HepG2 (cell line): Measurements from ENCODE around the gene CCDC142. TPM values are rescaled to one million over a fixed set of nuclear protein-coding genes. Genes with fewer than 3 reads are reported as not detected.

ENCODE experiments used
- CEBPB ChIP-seq: IDR thresholded peaks from 2 replicates; pipeline ENCODE4 v1.6.1; 2011; ENCODE audit warnings: low read depth, low read length, improper control_type of control experiment, borderline replicate concordance
- FOXA3 ChIP-seq: IDR thresholded peaks from 2 replicates; pipeline ENCODE4 v1.6.1; 2016; ENCODE audit warnings: missing genetic modification reagents, missing compliant biosample characterization
- FOXO4 ChIP-seq: sonication (generic); formaldehyde crosslinking; conservative IDR thresholded peaks from 2 replicates; pipeline ENCODE4 v1.8.1; 2023; ENCODE audit warnings: missing genetic modification reagents
- HMG20A ChIP-seq: IDR thresholded peaks from 2 replicates; pipeline ENCODE4 v1.6.1; 2016; ENCODE audit warnings: borderline replicate concordance
- KAT7 ChIP-seq: IDR thresholded peaks from 2 replicates; pipeline ENCODE4 v1.6.1; 2018; ENCODE audit warnings: borderline replicate concordance, missing compliant biosample characterization
- MED8 ChIP-seq: sonication (generic); formaldehyde crosslinking; IDR thresholded peaks from 2 replicates; pipeline ENCODE4 v1.8.1; 2023; ENCODE audit warnings: mild to moderate bottlenecking, missing genetic modification reagents; ENCODE audit not compliant: insufficient replicate concordance
- MLLT10 ChIP-seq: sonication (generic); formaldehyde crosslinking; IDR thresholded peaks from 2 replicates; pipeline ENCODE4 v1.4.0; 2020; ENCODE audit warnings: missing genetic modification reagents
- MZF1 ChIP-seq: sonication (generic); formaldehyde crosslinking; IDR thresholded peaks from 2 replicates; pipeline ENCODE4 v1.8.1; 2023; ENCODE audit warnings: mild to moderate bottlenecking, missing genetic modification reagents, borderline replicate concordance
- POLR2G ChIP-seq: fragments of 200-400 bp; formaldehyde crosslinking; IDR thresholded peaks from 2 replicates; pipeline ENCODE4 v1.6.1; 2018; ENCODE audit warnings: mild to moderate bottlenecking, low read depth, low read length, moderate library complexity
- RCOR2 ChIP-seq: IDR thresholded peaks from 2 replicates; pipeline ENCODE4 v1.6.1; 2016; ENCODE audit warnings: missing biosample characterization, missing genetic modification reagents
- SP1 ChIP-seq, 2 experiments: fragments of 450-650 bp in 1 of 2; sonication (generic) in 1 of 2; formaldehyde crosslinking in 1 of 2; IDR thresholded peaks; 2 replicates each; pipeline versions ENCODE4 v1.4.0 to v1.6.1; 2016 to 2020; ENCODE audit warnings: missing genetic modification reagents in 1 of 2
- SYNCRIP ChIP-seq: fragments of 200-400 bp; formaldehyde crosslinking; IDR thresholded peaks from 2 replicates; pipeline ENCODE4 v1.6.1; 2018; ENCODE audit warnings: mild to moderate bottlenecking, low read depth, low read length; ENCODE audit not compliant: insufficient read depth
- TBX2 ChIP-seq: sonication (generic); formaldehyde crosslinking; IDR thresholded peaks from 2 replicates; pipeline ENCODE4 v1.5.0; 2020; ENCODE audit warnings: missing genetic modification reagents, mild to moderate bottlenecking, borderline replicate concordance
- TOPORS ChIP-seq: sonication (generic); formaldehyde crosslinking; IDR thresholded peaks from 2 replicates; pipeline ENCODE4 v1.8.0; 2023; ENCODE audit warnings: mild to moderate bottlenecking, missing genetic modification reagents
- U2AF2 ChIP-seq: fragments of 200-400 bp; formaldehyde crosslinking; IDR thresholded peaks from 2 replicates; pipeline ENCODE4 v1.6.1; 2017; ENCODE audit warnings: low read depth, mild to moderate bottlenecking, low read length
- ZC3H13 ChIP-seq: sonication (generic); formaldehyde crosslinking; IDR thresholded peaks from 2 replicates; pipeline ENCODE4 v1.8.1; 2023; ENCODE audit warnings: mild to moderate bottlenecking, missing genetic modification reagents, moderate library complexity
- ZKSCAN8 ChIP-seq: IDR thresholded peaks from 2 replicates; pipeline ENCODE4 v1.6.1; 2016; ENCODE audit warnings: borderline replicate concordance, missing genetic modification reagents, missing compliant biosample characterization
- ZNF160 ChIP-seq: sonication (generic); formaldehyde crosslinking; IDR thresholded peaks from 2 replicates; pipeline ENCODE4 v1.8.0; 2022; ENCODE audit warnings: mild to moderate bottlenecking, inconsistent platforms, missing genetic modification reagents
- ZNF552 ChIP-seq: sonication (generic); formaldehyde crosslinking; IDR thresholded peaks from 2 replicates; pipeline ENCODE4 v1.9.0; 2022; ENCODE audit warnings: missing genetic modification reagents, mild to moderate bottlenecking, borderline replicate concordance
- ZNF644 ChIP-seq: IDR thresholded peaks from 2 replicates; pipeline ENCODE4 v1.6.1; 2016; ENCODE audit warnings: low read depth
- ZNF674 ChIP-seq: sonication (generic); formaldehyde crosslinking; IDR thresholded peaks from 2 replicates; pipeline ENCODE4 v1.5.0; 2020; ENCODE audit warnings: low read depth, mild to moderate bottlenecking, missing genetic modification reagents
- ZNF773 ChIP-seq: sonication (generic); formaldehyde crosslinking; IDR thresholded peaks from 2 replicates; pipeline ENCODE4 v1.4.0; 2020; ENCODE audit warnings: missing genetic modification reagents, borderline replicate concordance
- polyA plus RNA-seq, 8 experiments: library from polyadenylated mRNA; depleted of rRNA in 3 of 8; stranded (reverse) in 7 of 8; unstranded in 1 of 8; fragments of >200 nt; fragmentation: Illumina TruSeq in 4 of 8; extraction: Trizol in 4 of 8; gene quantifications; 2 replicates each; pipeline versions ENCODE4 v1.2.1 to v1.2.3, GENCODE V29; 2011 to 2016; ENCODE audit warnings: low read depth in 4 of 8, missing spikeins in 1 of 8, mixed read lengths in 1 of 8; ENCODE audit not compliant: insufficient read depth in 1 of 8
- total RNA-seq, 5 experiments: library from RNA; depleted of rRNA; stranded (reverse); fragments of >200 nt; fragmentation: Illumina TruSeq; extraction: Trizol; gene quantifications; 2 replicates each; pipeline ENCODE4 v1.2.3, GENCODE V29; 2016; ENCODE audit warnings: low read depth in 1 of 5
- TF ChIP-seq, protein P1 (sequence below): sonication (generic); formaldehyde crosslinking; conservative IDR thresholded peaks from 2 replicates; pipeline ENCODE4 v1.4.0; 2020; ENCODE audit warnings: mild to moderate bottlenecking, missing genetic modification reagents, moderate library complexity
- TF ChIP-seq, protein P2 (sequence below): sonication (generic); formaldehyde crosslinking; IDR thresholded peaks from 2 replicates; pipeline ENCODE4 v1.8.0; 2022; ENCODE audit warnings: mild to moderate bottlenecking, missing genetic modification reagents, borderline replicate concordance

Gene CCDC142
- total and polyA plus RNA-seq, 2 of the 13 experiments (the other 11 are each of a cell fraction or from before 2014, with no cell fraction given): 14.7 to 30.4 TPM

DNA sequence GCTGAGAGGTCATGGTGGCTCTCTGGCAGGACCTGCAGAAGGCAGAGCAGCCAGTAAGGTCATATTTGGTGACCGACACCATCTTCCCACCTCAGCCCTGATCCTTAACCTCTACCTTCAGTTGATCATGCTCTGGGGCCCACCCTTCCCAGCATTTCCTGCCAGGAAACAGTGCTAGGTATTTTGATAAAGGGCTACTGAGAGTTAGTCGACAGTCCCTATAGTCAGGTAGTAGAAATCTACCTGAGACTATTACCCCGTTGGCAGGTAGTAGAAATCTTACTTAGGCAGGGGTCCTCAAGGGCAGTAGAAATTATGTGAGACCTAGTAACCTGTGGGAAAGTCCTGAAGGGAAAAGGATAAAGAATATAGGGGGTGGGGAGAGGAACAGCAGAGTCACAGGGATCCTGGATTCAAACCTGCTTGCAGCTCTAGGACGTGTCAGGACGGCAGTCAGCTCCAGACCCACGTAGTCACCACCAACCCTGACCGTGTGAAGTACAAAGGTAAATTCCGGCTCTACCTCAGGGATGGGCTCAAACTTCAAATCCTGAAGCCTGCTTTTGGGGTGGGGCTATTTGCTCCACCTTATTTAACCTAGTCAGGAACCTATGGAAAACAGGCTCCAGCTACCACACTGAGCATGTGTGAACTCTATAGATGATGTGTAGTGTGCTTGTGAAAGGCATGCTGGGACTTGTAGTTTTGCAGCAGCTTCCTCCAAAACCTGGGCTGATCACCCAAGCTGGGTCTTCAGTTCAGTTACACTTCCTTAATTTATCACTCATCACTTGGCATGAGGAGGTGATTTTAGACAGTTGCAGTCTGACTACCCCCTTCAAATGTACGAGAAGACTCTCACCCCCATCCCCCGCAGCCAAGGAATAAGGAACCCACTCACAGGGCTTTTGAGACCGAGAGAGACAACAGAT, 43.2 kb upstream of the CCDC142 start, which contains the start of gene DQX1 (continued):
- TF ChIP-seq FOXO4: no peak
- TF ChIP-seq SP1 (IDR thresholded peaks at IDR 0.05): no peak
- TF ChIP-seq SP1 (CRISPR knock-in tag; IDR thresholded peaks at IDR 0.05): 0 out of 2 replicates have a peak, but pooled peaks have one; percentile 17
- TF ChIP-seq RCOR2 (CRISPR knock-in tag): no peak
- peak; percentile 74; the same call in 1 of the 2 replicates for TF ChIP-seq KAT7
- peak; percentile 95 for TF ChIP-seq POLR2G
- TF ChIP-seq ZKSCAN8: peak; percentile 23; the same call in 1 of the 2 replicates
- no peak for TF ChIP-seq ZC3H13
- no peak for TF ChIP-seq HMG20A
- no peak for TF ChIP-seq ZNF160 (CRISPR knock-in tag)
- no peak for TF ChIP-seq SYNCRIP
- TF ChIP-seq CEBPB: no peak
- TF ChIP-seq, protein P1, sequence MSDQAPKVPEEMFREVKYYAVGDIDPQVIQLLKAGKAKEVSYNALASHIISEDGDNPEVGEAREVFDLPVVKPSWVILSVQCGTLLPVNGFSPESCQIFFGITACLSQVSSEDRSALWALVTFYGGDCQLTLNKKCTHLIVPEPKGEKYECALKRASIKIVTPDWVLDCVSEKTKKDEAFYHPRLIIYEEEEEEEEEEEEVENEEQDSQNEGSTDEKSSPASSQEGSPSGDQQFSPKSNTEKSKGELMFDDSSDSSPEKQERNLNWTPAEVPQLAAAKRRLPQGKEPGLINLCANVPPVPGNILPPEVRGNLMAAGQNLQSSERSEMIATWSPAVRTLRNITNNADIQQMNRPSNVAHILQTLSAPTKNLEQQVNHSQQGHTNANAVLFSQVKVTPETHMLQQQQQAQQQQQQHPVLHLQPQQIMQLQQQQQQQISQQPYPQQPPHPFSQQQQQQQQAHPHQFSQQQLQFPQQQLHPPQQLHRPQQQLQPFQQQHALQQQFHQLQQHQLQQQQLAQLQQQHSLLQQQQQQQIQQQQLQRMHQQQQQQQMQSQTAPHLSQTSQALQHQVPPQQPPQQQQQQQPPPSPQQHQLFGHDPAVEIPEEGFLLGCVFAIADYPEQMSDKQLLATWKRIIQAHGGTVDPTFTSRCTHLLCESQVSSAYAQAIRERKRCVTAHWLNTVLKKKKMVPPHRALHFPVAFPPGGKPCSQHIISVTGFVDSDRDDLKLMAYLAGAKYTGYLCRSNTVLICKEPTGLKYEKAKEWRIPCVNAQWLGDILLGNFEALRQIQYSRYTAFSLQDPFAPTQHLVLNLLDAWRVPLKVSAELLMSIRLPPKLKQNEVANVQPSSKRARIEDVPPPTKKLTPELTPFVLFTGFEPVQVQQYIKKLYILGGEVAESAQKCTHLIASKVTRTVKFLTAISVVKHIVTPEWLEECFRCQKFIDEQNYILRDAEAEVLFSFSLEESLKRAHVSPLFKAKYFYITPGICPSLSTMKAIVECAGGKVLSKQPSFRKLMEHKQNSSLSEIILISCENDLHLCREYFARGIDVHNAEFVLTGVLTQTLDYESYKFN (CRISPR knock-in tag): peak; percentile 76
- TF ChIP-seq ZNF773 (CRISPR knock-in tag): no peak
- TF ChIP-seq TOPORS (CRISPR knock-in tag): no peak
- no peak for TF ChIP-seq U2AF2
- no peak for TF ChIP-seq MZF1 (CRISPR knock-in tag)
- TF ChIP-seq MLLT10 (CRISPR knock-in tag): no peak
- no peak for TF ChIP-seq MED8 (CRISPR knock-in tag)
- TF ChIP-seq TBX2 (CRISPR knock-in tag): peak; percentile 91
- TF ChIP-seq ZNF552: no peak
- no peak for TF ChIP-seq ZNF674 (CRISPR knock-in tag)
- peak; percentile 64; the same call in 1 of the 2 replicates for TF ChIP-seq FOXA3
- TF ChIP-seq, protein P2, sequence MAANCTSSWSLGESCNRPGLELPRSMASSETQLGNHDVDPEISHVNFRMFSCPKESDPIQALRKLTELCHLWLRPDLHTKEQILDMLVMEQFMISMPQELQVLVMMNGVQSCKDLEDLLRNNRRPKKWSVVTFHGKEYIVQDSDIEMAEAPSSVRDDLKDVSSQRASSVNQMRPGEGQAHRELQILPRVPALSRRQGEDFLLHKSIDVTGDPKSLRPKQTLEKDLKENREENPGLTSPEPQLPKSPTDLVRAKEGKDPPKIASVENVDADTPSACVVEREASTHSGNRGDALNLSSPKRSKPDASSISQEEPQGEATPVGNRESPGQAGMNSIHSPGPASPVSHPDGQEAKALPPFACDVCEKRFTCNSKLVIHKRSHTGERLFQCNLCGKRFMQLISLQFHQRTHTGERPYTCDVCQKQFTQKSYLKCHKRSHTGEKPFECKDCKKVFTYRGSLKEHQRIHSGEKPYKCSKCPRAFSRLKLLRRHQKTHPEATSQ: no peak
- TF ChIP-seq ZNF644: no peak
